HG03060 (cell line): ENCODE data around the gene MTMR6.

Experiments used
- ATAC-seq: cut with Tn5 transposase; IDR thresholded peaks from one replicate; pipeline ENCODE4 v1.9.1; 2021; ENCODE audit warnings: low read depth, moderate number of reproducible peaks; ENCODE audit not compliant: unreplicated experiment

The MTMR6 gene

DNA sequence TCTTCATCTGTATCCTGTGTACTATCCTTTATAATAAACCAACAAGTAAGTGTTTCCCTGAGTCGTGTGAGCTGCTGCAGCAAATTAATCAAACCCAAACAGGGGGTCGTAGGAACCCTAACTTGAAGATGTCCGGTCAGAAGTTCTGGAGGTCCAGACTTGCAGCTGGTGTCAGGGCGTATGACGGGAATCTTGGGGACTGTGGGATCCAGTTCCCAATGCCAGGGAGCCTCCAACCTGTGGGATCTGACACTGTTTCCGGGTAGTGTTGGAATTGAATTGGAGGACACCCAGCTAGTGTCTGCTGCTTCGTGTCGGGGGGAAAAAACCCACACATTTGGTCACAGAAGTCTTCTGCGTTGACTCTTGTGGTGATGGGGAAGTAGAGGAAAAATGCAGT lies 63.1 kb downstream of the MTMR6 start:
- ATAC-seq: no peak

DNA sequence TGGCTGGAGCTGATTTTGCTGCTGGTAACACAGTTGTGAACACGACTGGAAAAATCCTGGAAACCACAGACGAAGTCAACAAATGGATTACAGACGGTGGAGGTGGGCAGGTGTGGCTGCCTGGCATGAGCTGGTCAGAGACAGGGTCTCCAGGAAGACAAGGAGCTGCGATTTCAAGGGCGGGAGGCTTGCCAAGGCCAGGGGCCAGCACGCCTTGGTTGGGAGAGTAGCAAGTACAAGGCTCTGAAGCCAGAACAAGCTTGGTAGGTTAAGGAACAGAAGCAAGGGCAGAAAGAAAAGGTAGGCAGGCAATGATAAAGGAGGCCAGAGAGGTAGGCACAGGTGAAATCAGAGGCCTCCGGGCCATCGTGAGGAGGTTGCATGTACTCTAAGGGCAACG lies 64.5 kb downstream of the MTMR6 start:
- no peak for ATAC-seq

DNA sequence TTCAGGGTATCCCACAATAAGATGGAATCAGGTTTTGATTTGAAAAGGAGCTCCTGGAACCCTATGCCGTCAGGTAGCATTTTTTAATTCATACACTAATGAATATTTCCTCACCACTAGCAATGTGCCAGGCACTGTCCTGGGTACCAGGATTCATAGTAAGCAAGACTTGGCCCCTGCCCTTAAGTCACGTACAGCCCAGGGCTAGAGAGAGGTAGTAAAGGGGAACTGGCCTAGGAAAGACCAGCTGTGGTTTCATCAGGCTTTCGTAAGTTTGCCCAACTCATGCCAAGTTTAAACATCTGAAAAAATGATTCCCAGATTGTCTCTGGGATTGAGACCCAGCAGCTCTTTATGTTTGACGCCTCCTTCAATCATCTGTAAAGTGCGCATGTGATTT lies 69.3 kb downstream of the MTMR6 start:
- no peak for ATAC-seq

DNA sequence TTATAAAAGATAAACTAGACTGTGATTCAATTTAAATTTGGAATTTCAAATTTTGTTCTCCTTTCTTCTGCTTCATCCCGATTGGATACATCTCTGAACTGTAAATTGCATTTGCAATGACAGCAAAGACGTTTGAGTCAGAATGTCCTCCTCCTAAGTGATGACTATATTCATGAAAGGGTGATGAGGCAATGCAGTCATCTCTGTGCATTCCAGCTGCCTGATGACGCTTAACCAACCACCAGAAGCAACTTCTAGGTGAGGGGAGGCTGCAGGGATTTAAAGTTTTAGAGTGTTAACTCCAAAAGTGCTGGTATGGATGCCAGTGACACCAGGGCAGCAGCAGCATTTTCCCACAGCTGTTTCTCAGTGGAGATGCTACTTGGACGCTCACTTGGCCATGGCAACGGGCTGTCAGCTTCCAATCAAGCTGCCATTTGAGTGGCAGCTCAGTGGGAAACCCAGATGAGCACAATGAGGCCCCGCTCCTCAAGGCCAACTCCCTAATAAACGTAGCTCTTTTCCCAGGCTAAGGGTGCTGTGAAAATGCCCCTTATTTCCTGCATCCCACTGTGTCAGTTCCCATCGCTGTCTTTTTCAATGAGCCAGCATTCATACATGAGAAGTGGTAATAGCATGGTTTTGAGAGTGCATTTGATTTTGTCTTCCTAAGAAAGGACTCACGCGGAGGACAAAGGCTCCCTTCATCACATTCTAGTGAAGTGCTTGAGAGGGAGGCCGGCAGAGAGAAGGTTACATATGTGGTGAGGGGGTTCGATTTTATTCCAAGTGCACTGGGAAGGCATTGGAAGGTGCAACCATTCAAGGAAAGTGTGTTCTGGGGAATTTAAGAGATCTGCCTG lies 70.0 kb downstream of the MTMR6 start:
- no peak for ATAC-seq

DNA sequence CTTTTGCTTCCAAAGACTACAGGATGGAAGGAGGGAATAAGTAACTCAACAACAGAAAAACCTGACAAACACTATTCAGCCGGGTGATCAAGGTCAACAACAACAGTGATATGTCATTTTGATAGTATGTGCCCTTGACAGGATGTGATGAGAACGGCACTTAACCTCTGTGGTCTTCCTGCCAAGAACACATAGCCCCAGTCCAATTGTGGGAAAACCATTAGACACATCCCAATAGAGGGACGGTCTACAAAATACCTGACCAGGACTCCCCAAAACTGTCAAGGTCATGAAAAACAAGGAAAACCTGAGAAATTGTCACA lies 72.1 kb downstream of the MTMR6 start:
- ATAC-seq: no peak

DNA sequence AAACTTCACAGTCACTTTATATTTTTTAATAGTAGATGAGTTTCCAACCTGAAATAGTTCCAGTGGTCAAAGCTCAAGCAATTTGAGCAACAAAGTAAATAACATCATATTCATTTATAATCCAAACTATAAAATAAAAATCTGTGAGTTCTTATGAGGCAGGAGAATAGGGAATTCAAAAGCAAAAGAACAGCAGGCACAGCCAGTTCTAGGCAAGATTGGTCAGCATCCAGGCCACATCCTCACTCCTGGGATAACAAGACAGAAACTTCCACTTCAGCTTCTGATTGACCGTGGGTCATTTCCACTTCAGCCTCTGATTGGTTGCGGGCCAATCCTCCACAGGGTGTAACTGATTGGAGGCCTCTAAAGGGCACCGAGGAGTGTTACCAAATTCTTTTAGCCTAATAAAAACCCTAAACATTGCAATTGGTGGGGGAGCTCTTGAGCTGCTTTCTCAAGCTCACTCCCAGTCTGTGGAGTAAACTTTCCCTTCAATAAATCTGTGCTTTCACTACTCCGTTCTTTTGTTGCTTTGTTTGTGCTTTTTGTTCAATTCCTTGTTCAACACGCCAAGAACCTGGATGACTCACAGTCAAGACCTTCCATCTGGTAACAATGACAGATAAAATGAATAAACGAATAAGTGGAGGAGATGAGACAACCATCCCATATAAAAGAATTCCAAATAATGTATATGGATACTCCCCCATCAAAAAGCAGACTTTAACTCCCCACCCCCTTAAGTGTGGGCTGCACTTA lies 72.6 kb downstream of the MTMR6 start:
- ATAC-seq: no peak

DNA sequence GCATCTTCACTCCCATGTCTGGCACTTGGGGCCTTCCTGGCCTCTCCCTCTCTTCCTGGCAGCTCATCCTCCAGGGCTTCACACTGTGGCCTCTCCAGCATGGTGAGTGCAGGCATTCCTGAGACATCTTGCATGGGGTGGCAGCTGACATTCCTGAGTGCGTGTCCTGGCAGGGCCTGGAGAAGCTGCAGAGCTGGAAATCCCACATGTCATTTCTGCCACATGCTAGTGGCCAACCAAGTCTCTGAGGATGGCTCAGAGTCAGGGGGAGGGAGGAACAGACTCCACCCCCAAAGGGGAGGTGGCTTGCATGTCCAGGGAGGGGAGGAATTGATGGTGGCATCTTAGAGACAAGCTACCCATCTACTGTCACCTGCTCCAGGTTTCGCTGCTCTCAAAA lies 73.6 kb downstream of the MTMR6 start:
- no peak for ATAC-seq

DNA sequence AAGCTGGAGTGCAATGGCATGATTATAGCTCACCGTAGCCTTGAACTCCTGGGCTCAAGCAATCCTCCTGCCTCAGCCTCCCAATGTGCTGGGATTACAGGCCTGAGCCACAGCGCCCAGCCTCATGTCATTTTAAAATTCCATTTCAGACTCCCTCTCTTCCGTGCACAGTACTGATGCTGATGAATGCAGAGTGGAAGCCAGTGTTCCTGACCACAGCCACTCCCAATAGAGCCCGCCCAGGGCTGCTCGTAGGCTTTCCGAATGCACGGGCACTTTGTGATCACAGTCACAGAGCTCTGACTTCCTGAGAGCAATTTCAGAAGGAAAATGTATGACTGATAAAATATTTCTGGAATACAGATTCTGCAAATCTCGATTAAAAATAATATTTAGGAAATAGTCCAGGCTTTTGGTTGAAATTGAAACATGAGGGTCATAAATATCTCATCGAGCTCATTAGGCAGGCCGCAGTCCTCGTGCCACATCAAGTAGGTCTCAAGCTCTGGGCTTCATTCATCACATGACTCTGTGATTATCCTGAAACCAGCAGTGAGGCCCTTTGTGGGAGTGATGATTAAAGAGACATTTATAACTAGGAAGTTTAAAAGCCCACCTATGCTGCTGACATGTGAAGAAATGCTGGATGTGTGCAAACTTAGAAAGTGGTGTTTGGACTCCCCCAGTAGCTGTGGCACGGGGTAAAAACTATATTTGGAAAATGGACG lies 76.3 kb downstream of the MTMR6 start:
- ATAC-seq: no peak

DNA sequence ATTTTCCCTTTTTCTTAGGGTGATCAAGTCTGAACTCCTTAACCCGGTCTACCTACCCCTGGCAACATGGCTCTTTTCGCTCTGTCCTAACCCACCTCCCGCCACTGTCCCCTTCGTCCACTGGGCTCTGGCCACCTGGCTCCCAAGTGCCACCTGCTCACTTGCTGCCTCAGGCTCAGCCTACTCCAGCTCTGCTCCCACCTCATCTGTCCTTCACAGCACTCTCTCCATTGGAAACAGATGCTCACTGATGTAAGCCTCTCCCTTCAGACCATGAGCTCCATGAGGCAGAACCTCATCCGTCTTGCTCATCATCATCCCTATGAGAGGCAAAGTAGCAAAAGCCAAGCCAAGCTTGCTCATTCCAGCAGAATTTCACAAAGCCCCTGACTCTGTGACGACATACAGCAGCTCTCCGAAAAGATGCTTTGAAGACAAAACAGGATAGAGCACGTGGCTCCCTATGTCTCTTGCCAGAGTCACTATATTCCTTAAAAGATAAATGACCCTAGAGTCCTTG lies 79.9 kb downstream of the MTMR6 start:
- no peak for ATAC-seq

DNA sequence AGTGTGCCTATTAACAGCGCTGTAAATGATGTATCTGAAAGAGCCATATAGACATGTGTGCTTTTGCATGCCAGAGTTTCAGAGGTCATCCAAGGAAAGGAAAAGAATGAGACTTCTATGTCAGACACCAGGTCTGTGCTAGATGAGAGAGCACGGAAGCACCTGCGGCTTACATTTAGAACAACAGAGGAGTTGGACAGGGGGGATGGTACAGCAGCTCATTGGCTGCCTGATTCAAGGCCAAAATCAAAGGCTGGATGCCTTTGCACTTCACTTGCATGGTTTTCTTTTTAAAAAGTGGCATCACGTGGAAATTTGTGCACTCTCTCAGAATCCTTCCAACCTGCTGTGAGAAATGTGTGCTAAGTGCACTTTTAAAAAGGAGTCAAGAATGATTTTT lies 82.4 kb downstream of the MTMR6 start:
- no peak for ATAC-seq

DNA sequence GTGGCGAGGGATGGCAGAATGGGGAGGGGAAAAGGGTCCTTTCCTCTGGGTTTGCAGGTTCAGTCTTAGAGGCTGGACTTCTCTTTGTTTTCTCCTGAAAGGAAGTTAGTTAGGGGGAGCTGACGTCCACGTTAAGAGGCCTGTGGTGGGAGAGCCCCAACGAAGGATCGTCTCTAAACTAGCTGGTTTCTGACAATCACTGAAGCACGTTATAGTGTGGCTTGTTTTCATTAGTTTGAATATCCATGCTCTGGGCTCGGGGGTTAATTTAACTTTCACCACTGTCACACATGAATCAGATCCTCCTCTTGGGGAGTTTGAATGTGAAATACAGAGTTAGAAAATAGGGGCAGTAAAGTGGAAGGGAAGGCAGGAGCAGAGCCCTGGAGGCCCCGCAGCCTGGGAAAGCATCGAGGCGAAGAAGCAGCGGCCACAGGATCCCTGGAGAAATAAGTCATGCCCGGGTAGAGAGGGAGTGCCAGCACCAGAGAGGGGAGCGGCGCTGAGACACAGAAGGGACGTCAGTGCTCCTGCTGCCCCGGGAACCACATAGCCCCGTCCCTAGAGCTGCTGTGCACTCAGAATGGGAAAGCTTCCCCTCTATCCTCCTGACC lies 84.1 kb downstream of the MTMR6 start:
- no peak for ATAC-seq

DNA sequence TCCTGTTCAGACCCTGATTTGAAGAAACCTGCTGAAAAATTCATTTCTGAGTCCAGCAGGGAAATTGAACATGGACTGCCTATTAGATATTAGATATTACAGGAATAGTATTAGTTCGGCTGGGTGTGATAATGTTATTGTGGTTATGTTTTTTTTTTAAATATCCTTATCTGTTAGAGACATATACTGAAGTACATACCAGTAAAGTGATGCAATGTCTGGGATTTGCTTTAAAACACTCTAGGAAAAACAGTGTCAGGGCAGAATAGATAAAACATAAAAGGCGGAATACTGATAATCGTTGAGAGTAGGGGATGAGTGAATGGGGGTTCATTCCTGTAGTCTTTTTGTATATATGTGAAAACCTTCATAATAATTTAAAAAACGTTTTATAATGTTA lies 86.5 kb downstream of the MTMR6 start:
- ATAC-seq: no peak

DNA sequence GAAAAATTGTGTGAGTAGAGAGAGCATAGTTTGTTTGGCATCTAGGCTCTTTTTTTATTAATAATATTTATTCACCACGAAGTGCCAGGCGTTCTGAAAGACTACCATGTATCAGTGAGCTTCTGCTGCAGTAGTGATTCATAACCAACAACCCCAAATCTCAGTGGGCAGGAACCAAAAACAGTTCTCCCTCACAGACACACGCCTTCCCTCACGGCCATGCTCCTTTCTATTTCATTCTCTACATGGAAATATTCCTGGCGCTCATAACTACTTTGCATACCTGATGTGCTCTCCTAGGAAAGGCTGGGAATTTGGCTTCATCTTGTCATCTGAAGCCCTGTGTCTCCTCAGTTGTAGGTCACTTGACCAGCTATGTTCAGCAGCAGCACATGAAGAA lies 88.6 kb downstream of the MTMR6 start:
- ATAC-seq: no peak

DNA sequence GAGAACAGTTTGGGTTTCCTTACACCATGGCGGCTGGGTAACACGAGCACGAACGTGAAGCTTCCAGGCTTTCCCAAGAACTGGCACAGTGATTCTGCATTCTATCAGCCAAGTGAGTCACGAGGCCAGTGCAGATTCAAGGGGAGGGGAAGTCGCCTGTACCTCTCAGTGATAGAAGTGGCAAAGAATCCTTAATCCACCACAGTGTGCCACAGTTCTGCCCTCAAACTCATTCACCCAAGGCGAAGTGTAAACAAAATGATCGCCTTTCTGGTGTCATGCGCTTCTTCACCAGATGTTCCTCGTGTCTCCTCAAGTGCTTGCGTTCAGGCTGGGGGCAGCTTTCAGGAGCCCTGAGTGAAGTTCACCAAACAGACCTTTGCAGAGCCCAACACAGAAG lies 90.3 kb downstream of the MTMR6 start:
- no peak for ATAC-seq
